ENCODE results near the gene ADAMTSL4. TPM values are rescaled to one million over a fixed set of nuclear protein-coding genes. Genes with fewer than 3 reads are reported as not detected.

ADAMTSL4 gene
- total and polyA plus RNA-seq, 2 donors (not counting 3 experiments of a cell fraction or from before 2014, with no cell fraction given) = 0.73 to 1.0 TPM

- Histone ChIP-seq H2AFZ (ENCODE audit: low read depth, low read length) (no peak overlapping the region), H3K27me3 (ENCODE audit: control insufficient read depth in 2 of 2, insufficient read depth in 2 of 2, low read length in 2 of 2) (no peaks in the 10 kb centered on the region), H3K79me2 (ENCODE audit: control insufficient read depth, insufficient read depth, low read length) (peaks cover 4% of the 10 kb centered on the region), H3K36me3 (ENCODE audit: control insufficient read depth in 2 of 2, extremely low read depth in 1 of 2, insufficient read depth in 2 of 2, low read length in 2 of 2) (peaks cover 0 to 4% of the 10 kb centered on the region in 2 experiments), H4K20me1 (replicated peaks; ENCODE audit: control insufficient read depth, extremely low read depth, insufficient read depth, low read length) (no peaks in the 10 kb centered on the region), H3K4me1 (ENCODE audit: control insufficient read depth, extremely low read depth, insufficient read depth, low read length) (peaks cover 43% of the 10 kb centered on the region), H3K4me3 (replicated peaks in 1 of 3; ENCODE audit: insufficient read depth in 1 of 3, low read depth in 1 of 3, low read length in 3 of 3) (peak overlapping the region in 2 of 3 experiments; percentile 43 to 58), H3K9me3 (replicated peaks; ENCODE audit: control insufficient read depth, insufficient read depth, low read length) (no peaks in the 10 kb centered on the region), H3K27ac (ENCODE audit: insufficient read depth, low read depth, low read length) (peak overlapping the region; percentile 62), H3K9me1 (replicated peaks; ENCODE audit: control insufficient read depth, extremely low read depth, insufficient read depth, low read length) (no peaks in the 10 kb centered on the region), H3K9ac (replicated peaks; ENCODE audit: extremely low read depth, insufficient read depth, low read length) (peak overlapping the region; percentile 57), H3K4me2 (ENCODE audit: insufficient read depth, low read length) (peak overlapping the region; percentile 75)
- dilution Hi-C loops (cut with MboI; ENCODE audit: extremely low pct_ligation_motif_present, low sequenced_read_pairs) = no loop called here
- ChIA-PET POLR2A (interaction anchor here (1.0 to 1.4 kb wide), 2 partner anchors 10 to 21 kb away, joined by 5 to 6 read pairs; partner anchors contain the start of gene MCL1), CTCF (interaction anchor here (0.6 to 13.9 kb wide), 14 partner anchors 10 to 448 kb away, joined by 3 to 288 read pairs (median 12); partner anchors contain the start of genes ADAMTSL4, CTSK, MCL1 and MINDY1)
- no TSS peak for BruUV-seq (replicated peaks)
- DNase-seq (ENCODE audit: low read depth, low spot score) (no peak), FAIRE-seq (no peak)
- intact Hi-C loops (cut with micrococcal nuclease) = loop anchor here (2.0 kb wide), 1 partner anchor 72 kb away; the partner anchor contains the start of gene TARS2
- no peak for TF ChIP-seq FOS (IDR thresholded peaks at IDR 0.05; ENCODE audit: borderline replicate concordance, insufficient read depth, low read length)
- TF ChIP-seq POLR2A (IDR thresholded peaks at IDR 0.05; ENCODE audit: low read depth, low read length) = no peak
- TF ChIP-seq EZH2 (IDR thresholded peaks at IDR 0.05; ENCODE audit: borderline replicate concordance, low read depth, low read length, severe bottlenecking) = no peak
- no peak for TF ChIP-seq MAX (IDR thresholded peaks at IDR 0.05; ENCODE audit: insufficient read depth, insufficient read length)
- no peak for TF ChIP-seq POLR2AphosphoS5 (IDR thresholded peaks at IDR 0.05; ENCODE audit: insufficient read depth, low read depth, low read length)
- TF ChIP-seq GATA2 (IDR thresholded peaks at IDR 0.05; ENCODE audit: insufficient read depth, insufficient read length, low read depth, low read length) = no peak
- TF ChIP-seq CTCF (IDR thresholded peaks at IDR 0.05; ENCODE audit: extremely low read depth in 1 of 2, insufficient read depth in 1 of 2, low read depth in 1 of 2, low read length in 2 of 2) = no peak
- no peak for TF ChIP-seq JUN (IDR thresholded peaks at IDR 0.05; ENCODE audit: borderline replicate concordance, insufficient read depth, insufficient read length, low read depth)
- TF ChIP-seq MYC (IDR thresholded peaks at IDR 0.05; ENCODE audit: low read depth, low read length) = no peak
Measured at GRCh38 chr1:150558303-150558704, 9.1 kb downstream of the ADAMTSL4 start.
